Mesenchymal stem cell (in vitro differentiated cells and primary cell): ENCODE results near the gene ARL9.

Experiments used
- DNase-seq: peaks from one replicate; pipeline ENCODE4 v3.0.0-alpha.2; 2013
- H2AFZ ChIP-seq: one replicate; pipeline ENCODE4 v1.6.1; 2013; ENCODE audit warnings: low read depth, mild to moderate bottlenecking, control low read depth, inconsistent platforms, low read length, moderate library complexity
- H2AK5ac ChIP-seq: 2 replicates; pipeline ENCODE4 v1.6.1; 2013; ENCODE audit warnings: low read length, moderate library complexity, mild to moderate bottlenecking, inconsistent platforms; ENCODE audit not compliant: severe bottlenecking
- H2BK120ac ChIP-seq: one replicate; pipeline ENCODE4 v1.6.1; 2013; ENCODE audit warnings: low read depth, mild to moderate bottlenecking, inconsistent platforms, low read length, moderate library complexity
- H2BK12ac ChIP-seq, 2 experiments: one replicate each; pipeline ENCODE4 v1.6.1; 2013; ENCODE audit warnings: inconsistent platforms in 2 of 2, low read length in 2 of 2, mild to moderate bottlenecking in 2 of 2, moderate library complexity in 2 of 2, control low read depth in 1 of 2
- H2BK15ac ChIP-seq: one replicate; pipeline ENCODE4 v1.6.1; 2013; ENCODE audit warnings: mild to moderate bottlenecking, low read depth, inconsistent platforms; ENCODE audit not compliant: poor library complexity, severe bottlenecking
- H2BK5ac ChIP-seq: 2 replicates; pipeline ENCODE4 v1.6.1; 2013; ENCODE audit warnings: low read depth, mild to moderate bottlenecking, low read length, control low read depth, inconsistent platforms; ENCODE audit not compliant: poor library complexity, severe bottlenecking
- H3K14ac ChIP-seq, 2 experiments: one replicate each; pipeline ENCODE4 v1.6.1; 2013; ENCODE audit warnings: inconsistent platforms in 2 of 2, low read length in 2 of 2, control low read depth in 1 of 2, mild to moderate bottlenecking in 1 of 2, moderate library complexity in 1 of 2
- H3K18ac ChIP-seq, 2 experiments: one replicate each; pipeline ENCODE4 v1.6.1; 2013; ENCODE audit warnings: inconsistent platforms in 2 of 2, low read length in 2 of 2, control low read depth in 1 of 2, low read depth in 1 of 2, mild to moderate bottlenecking in 1 of 2
- H3K23ac ChIP-seq, 2 experiments: one replicate each; pipeline ENCODE4 v1.6.1; 2013; ENCODE audit warnings: inconsistent platforms in 2 of 2, low read length in 2 of 2, mild to moderate bottlenecking in 2 of 2, moderate library complexity in 2 of 2, control low read depth in 1 of 2
- H3K27ac ChIP-seq: 2 replicates; pipeline ENCODE4 v1.5.1; 2013; ENCODE audit warnings: mild to moderate bottlenecking, moderate library complexity, low read length, control low read depth, inconsistent platforms; ENCODE audit not compliant: poor library complexity, severe bottlenecking
- H3K27me3 ChIP-seq, 2 experiments: 2 replicates each; pipeline versions ENCODE4 v1.6.1 to v1.7.0; 2013; ENCODE audit warnings: low read length in 2 of 2, mild to moderate bottlenecking in 2 of 2, moderate library complexity in 2 of 2, control low read depth in 1 of 2, inconsistent platforms in 1 of 2; ENCODE audit not compliant: control insufficient read depth in 1 of 2, insufficient read depth in 1 of 2
- H3K36me3 ChIP-seq, 2 experiments: 2 replicates each; pipeline versions ENCODE4 v1.6.1 to v1.7.0; 2013; ENCODE audit warnings: low read length in 2 of 2, control low read depth in 1 of 2, inconsistent platforms in 1 of 2, low read depth in 1 of 2, mild to moderate bottlenecking in 1 of 2; ENCODE audit not compliant: insufficient read depth in 2 of 2, control insufficient read depth in 1 of 2
- H3K4ac ChIP-seq, 2 experiments: one replicate each; pipeline ENCODE4 v1.6.1; 2013; ENCODE audit warnings: inconsistent platforms in 2 of 2, low read length in 2 of 2, mild to moderate bottlenecking in 2 of 2, moderate library complexity in 2 of 2, control low read depth in 1 of 2, low read depth in 1 of 2
- H3K4me1 ChIP-seq: 2 replicates; pipeline ENCODE4 v1.6.1; 2013; ENCODE audit warnings: low read depth, low read length, control low read depth; ENCODE audit not compliant: control insufficient read depth, insufficient read depth
- H3K4me2 ChIP-seq: 2 replicates; pipeline ENCODE4 v1.6.1; 2013; ENCODE audit warnings: low read length, mild to moderate bottlenecking, inconsistent platforms; ENCODE audit not compliant: poor library complexity, severe bottlenecking
- H3K4me3 ChIP-seq, 2 experiments: 2 replicates each; pipeline versions ENCODE4 v1.5.1 to v1.7.0; 2013; ENCODE audit warnings: low read length in 2 of 2, mild to moderate bottlenecking in 2 of 2, control low read depth in 1 of 2, low read depth in 1 of 2; ENCODE audit not compliant: insufficient read depth in 1 of 2
- H3K79me1 ChIP-seq: replicated peaks from 2 replicates; pipeline ENCODE4 v1.6.1; 2013; ENCODE audit warnings: mild to moderate bottlenecking, control low read depth, low read length, inconsistent platforms; ENCODE audit not compliant: poor library complexity, severe bottlenecking
- H3K9ac ChIP-seq: 2 replicates; pipeline ENCODE4 v1.7.0; 2013; ENCODE audit warnings: mild to moderate bottlenecking, low read length, moderate library complexity
- H3K9me3 ChIP-seq: 2 replicates; pipeline ENCODE4 v1.7.0; 2013; ENCODE audit warnings: mild to moderate bottlenecking, low read length; ENCODE audit not compliant: control insufficient read depth
- H4K8ac ChIP-seq: one replicate; pipeline ENCODE4 v1.6.1; 2013; ENCODE audit warnings: inconsistent platforms, mild to moderate bottlenecking, low read length, moderate library complexity
- H4K91ac ChIP-seq: one replicate; pipeline ENCODE4 v1.6.1; 2013; ENCODE audit warnings: mild to moderate bottlenecking, low read length, inconsistent platforms
- WGBS: methylation state at CpG from one replicate; pipeline ENCODE4 v1.1.7; 2013; ENCODE audit warnings: mixed read lengths; 5-methylcytosine and 5-hydroxymethylcytosine counted together

Gene ARL9

GRCh38 chr4:56467284-56468096 is 38.1 kb upstream of the ARL9 start, which contains the start of gene SRP72:
SRP72 (plus strand) TSS chr4:56467617; CDS start chr4:56467636, 19 bp downstream.
- peak within 1 kb of the TSS; percentile 35 for H2BK5ac ChIP-seq
- peak within 1 kb of the TSS; percentile 73 for H3K27ac ChIP-seq
- peak within 1 kb of the TSS; percentile 75 for H3K4me2 ChIP-seq
- no peak within 1 kb of the TSS for H2AFZ ChIP-seq
- H3K18ac ChIP-seq, result peak within 1 kb of the TSS; percentile 83 to 85
- H3K9me3 ChIP-seq, result no peaks in the 10 kb centered on the region
- peak within 1 kb of the TSS; percentile 27 for H2BK120ac ChIP-seq
- H3K9ac ChIP-seq, result peak within 1 kb of the TSS; percentile 99
- H2BK15ac ChIP-seq, result peak within 1 kb of the TSS; percentile 49
- H4K91ac ChIP-seq, result peak within 1 kb of the TSS; percentile 73
- peaks cover 4% of the 10 kb centered on the region for H3K4me1 ChIP-seq
- H4K8ac ChIP-seq, result peak within 1 kb of the TSS; percentile 85
- no peaks in the 10 kb centered on the region for H3K27me3 ChIP-seq
- H2BK12ac ChIP-seq, result no peak within 1 kb of the TSS
- H3K23ac ChIP-seq, result peak within 1 kb of the TSS in 1 of 2 experiments; percentile 90
- H3K4ac ChIP-seq, result peak within 1 kb of the TSS; percentile 51 to 76
- peaks cover 8% of the 10 kb centered on the region for H3K79me1 ChIP-seq
- peaks cover 6 to 40% of the 10 kb centered on the region in 2 experiments for H3K36me3 ChIP-seq
- peak within 1 kb of the TSS; percentile 71 for H2AK5ac ChIP-seq
- no peak within 1 kb of the TSS for H3K14ac ChIP-seq
- peak; percentile 95 for DNase-seq
- WGBS, result under 1% methylated on average over 58 of the region's 62 CpGs
- peak within 1 kb of the TSS; percentile 87 to 95 for H3K4me3 ChIP-seq

DNA sequence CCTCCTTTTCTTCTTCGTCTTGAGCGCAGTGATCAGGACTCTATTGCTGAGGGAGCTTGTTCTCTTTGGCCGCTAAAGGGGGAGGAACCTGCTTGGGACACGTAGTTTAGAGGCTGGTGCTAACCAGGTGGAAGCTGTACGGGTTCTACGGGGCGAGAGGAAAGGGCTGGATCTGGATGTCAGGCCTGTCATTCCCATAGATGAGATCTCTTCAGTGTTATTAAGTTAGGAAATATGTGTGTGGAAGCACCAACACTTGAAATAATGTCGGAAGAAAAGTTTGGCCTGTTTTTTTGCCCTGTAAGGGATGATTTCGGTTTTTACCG is 37.5 kb upstream of the ARL9 start:
- Histone ChIP-seq H3K9me3 (no peaks in the 10 kb centered on the region), H3K27ac (peak overlapping the region; percentile 73), H2BK120ac (no peak overlapping the region), H2AFZ (no peak overlapping the region), H2BK5ac (no peak overlapping the region), H3K79me1 (peaks cover 5% of the 10 kb centered on the region), H3K27me3 (no peaks in the 10 kb centered on the region), H3K4me1 (peaks cover 4% of the 10 kb centered on the region), H3K4me3 (peak overlapping the region; percentile 87 to 95), H3K18ac (no peak overlapping the region), H3K4me2 (peak overlapping the region; percentile 45), H4K8ac (no peak overlapping the region), H3K4ac (no peak overlapping the region), H3K23ac (no peak overlapping the region), H2BK15ac (no peak overlapping the region), H4K91ac (no peak overlapping the region), H2AK5ac (no peak overlapping the region), H3K36me3 (peaks cover 3 to 40% of the 10 kb centered on the region in 2 experiments), H3K9ac (peak overlapping the region; percentile 99), H2BK12ac (no peak overlapping the region), H3K14ac (no peak overlapping the region)
- DNase-seq, result no peak
- WGBS, result 1% methylated on average over 8 of the region's 10 CpGs

DNA sequence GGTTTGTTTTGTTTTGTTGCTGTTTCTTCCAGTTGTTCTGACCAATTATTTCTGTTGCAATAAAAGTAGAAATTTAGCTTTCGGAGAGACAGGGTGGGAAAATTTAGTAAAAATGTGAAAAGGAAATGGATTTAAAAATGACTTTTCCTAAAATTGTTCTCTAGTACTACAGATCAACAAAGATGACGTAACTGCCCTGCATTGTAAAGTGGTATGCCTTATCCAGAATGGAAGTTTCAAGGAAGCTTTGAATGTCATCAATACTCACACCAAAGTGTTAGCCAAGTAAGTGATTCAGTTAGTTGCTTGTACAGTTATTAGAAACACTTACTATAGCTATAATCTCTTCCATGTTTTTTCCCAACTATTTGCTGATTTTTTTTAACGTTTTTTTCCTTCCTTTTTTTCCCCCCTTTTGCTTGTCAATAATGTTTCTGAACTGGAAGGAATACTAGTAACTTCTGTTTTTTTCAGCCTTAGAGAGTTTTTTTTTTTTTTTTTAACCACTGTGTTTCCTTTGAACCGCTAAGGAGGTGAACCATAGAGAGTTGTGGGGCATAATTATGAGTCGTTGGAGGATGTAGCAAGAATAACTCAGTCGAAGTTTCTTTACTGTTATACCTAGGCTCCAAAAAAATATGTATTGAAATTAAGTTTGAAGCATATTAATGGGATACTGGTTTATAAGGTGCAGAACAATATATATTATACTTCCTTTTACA is 35.9 kb upstream of the ARL9 start:
- H2BK15ac ChIP-seq, result no peak overlapping the region
- no peak overlapping the region for H3K4ac ChIP-seq
- no peaks in the 10 kb centered on the region for H3K27me3 ChIP-seq
- DNase-seq, result no peak
- H3K4me1 ChIP-seq, result peaks cover 4% of the 10 kb centered on the region
- H3K4me3 ChIP-seq, result peak overlapping the region in 1 of 2 experiments; percentile 95
- peaks cover 7% of the 10 kb centered on the region for H3K79me1 ChIP-seq
- peaks cover 9 to 45% of the 10 kb centered on the region in 2 experiments for H3K36me3 ChIP-seq
- 92% methylated on average over 4 of the region's 6 CpGs for WGBS
- H2BK120ac ChIP-seq, result no peak overlapping the region
- no peak overlapping the region for H2AK5ac ChIP-seq
- H3K27ac ChIP-seq, result no peak overlapping the region
- H2BK12ac ChIP-seq, result no peak overlapping the region
- no peaks in the 10 kb centered on the region for H3K9me3 ChIP-seq
- H3K4me2 ChIP-seq, result no peak overlapping the region
- no peak overlapping the region for H2BK5ac ChIP-seq
- no peak overlapping the region for H4K91ac ChIP-seq
- H2AFZ ChIP-seq, result no peak overlapping the region
- H3K9ac ChIP-seq, result peak overlapping the region; percentile 99
- no peak overlapping the region for H3K23ac ChIP-seq
- H4K8ac ChIP-seq, result no peak overlapping the region
- no peak overlapping the region for H3K14ac ChIP-seq
- no peak overlapping the region for H3K18ac ChIP-seq

GRCh38 chr4:56475917-56476316 is 29.7 kb upstream of the ARL9 start:
- Histone ChIP-seq H3K79me1 (peaks cover 13% of the 10 kb centered on the region), H2BK120ac (no peak overlapping the region), H3K4me1 (no peaks in the 10 kb centered on the region), H3K27ac (no peak overlapping the region), H2AK5ac (no peak overlapping the region), H3K18ac (no peak overlapping the region), H3K36me3 (peaks cover 23 to 95% of the 10 kb centered on the region in 2 experiments), H3K9ac (no peak overlapping the region), H3K14ac (no peak overlapping the region), H2BK12ac (no peak overlapping the region), H3K27me3 (no peaks in the 10 kb centered on the region), H3K4me2 (no peak overlapping the region), H3K4ac (no peak overlapping the region), H2BK5ac (no peak overlapping the region), H2AFZ (no peak overlapping the region), H3K9me3 (no peaks in the 10 kb centered on the region), H3K23ac (no peak overlapping the region), H4K8ac (no peak overlapping the region), H4K91ac (no peak overlapping the region), H3K4me3 (no peak overlapping the region), H2BK15ac (no peak overlapping the region)
- 93% methylated on average over 2 of the region's 2 CpGs for WGBS
- DNase-seq, result no peak
